ENCODE data around the gene TMA7. TPM values are rescaled to one million over a fixed set of nuclear protein-coding genes. Genes with fewer than 3 reads are reported as not detected.

Gene TMA7
- total and polyA plus RNA-seq, 2 of the 13 experiments (the other 11 are each of a cell fraction or from before 2014, with no cell fraction given) = 100 to 486 TPM

DNA sequence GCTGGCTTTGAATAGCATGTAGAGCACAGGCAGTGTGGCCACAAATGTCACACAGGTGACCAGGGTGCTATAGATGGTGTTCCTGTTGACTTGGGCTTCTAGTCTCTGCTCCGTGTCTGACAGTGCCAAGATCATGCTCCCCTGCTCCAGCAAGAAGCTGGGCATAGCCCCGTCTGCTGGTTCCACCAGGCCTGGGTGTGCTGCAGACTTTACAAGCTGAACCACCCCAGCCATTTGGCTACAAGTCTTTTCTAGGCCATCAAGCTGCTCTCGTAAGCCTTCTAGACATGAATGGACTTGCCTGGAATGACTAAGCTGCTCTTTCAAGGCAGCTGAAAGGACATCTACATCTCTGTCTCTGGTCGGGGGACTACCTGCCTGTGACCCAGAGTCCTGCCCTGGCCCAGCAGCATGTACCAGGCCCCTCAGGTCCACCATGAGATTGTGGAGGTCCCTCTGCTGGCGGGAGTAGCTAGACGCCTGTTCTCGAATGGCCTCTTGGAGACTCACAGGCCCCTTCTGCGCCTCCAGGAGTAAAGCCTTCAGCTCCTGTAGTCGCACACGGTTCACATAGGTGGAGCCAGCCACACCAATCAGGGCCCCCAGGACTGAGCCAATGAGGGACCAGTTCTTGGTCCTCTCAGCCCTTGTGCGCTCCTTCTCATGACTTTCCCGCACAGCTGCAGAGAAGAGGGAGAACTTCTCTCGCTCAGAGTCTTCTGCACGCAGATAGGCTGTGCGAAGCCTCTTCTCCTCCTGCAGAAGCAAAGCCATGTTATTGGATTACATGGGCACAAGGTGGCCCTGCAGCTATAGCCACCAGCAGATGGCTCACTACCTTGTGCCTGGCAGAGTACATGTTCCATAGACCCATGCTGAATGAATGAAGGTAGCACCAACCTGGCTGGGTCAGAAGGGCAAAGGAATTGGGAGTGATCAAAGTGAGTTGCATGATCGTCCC is 7.4 kb upstream of the TMA7 start (continued):
- TF ChIP-seq, protein P1, sequence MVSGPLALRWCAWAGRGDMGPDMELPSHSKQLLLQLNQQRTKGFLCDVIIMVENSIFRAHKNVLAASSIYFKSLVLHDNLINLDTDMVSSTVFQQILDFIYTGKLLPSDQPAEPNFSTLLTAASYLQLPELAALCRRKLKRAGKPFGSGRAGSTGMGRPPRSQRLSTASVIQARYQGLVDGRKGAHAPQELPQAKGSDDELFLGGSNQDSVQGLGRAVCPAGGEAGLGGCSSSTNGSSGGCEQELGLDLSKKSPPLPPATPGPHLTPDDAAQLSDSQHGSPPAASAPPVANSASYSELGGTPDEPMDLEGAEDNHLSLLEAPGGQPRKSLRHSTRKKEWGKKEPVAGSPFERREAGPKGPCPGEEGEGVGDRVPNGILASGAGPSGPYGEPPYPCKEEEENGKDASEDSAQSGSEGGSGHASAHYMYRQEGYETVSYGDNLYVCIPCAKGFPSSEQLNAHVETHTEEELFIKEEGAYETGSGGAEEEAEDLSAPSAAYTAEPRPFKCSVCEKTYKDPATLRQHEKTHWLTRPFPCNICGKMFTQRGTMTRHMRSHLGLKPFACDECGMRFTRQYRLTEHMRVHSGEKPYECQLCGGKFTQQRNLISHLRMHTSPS (CRISPR knock-in tag; IDR thresholded peaks at IDR 0.05; ENCODE audit: low read depth) = peak; percentile 62; the same call in 1 of the 2 replicates
- TF ChIP-seq POGZ (CRISPR knock-in tag; IDR thresholded peaks at IDR 0.05) = no peak
- TF ChIP-seq ZNF576 (CRISPR knock-in tag; IDR thresholded peaks at IDR 0.05) = no peak
- TF ChIP-seq ZNF782 (CRISPR knock-in tag; IDR thresholded peaks at IDR 0.05; ENCODE audit: borderline replicate concordance) = no peak
- TF ChIP-seq AKAP8 (CRISPR knock-in tag; IDR thresholded peaks at IDR 0.05) = no peak
- TF ChIP-seq ZNF160 (CRISPR knock-in tag; IDR thresholded peaks at IDR 0.05) = no peak
- TF ChIP-seq POLR2A (IDR thresholded peaks at IDR 0.05; ENCODE audit: insufficient read depth in 1 of 2, low read depth in 2 of 2, low read length in 2 of 2) = 0 out of 4 replicates have a peak, but pooled peaks of 1 of the 2 experiments have one; percentile 30
- peak; percentile 17; the same call in 1 of the 2 replicates for TF ChIP-seq RAD21 (CRISPR knock-in tag; IDR thresholded peaks at IDR 0.05)
- TF ChIP-seq ZBTB8A (CRISPR knock-in tag; IDR thresholded peaks at IDR 0.05; ENCODE audit: borderline replicate concordance, low read depth) = no peak
- TF ChIP-seq TP53 (CRISPR knock-in tag; conservative IDR thresholded peaks at IDR 0.05) = 0 out of 2 replicates have a peak, but pooled peaks have one; percentile 39
- TF ChIP-seq, protein P2, sequence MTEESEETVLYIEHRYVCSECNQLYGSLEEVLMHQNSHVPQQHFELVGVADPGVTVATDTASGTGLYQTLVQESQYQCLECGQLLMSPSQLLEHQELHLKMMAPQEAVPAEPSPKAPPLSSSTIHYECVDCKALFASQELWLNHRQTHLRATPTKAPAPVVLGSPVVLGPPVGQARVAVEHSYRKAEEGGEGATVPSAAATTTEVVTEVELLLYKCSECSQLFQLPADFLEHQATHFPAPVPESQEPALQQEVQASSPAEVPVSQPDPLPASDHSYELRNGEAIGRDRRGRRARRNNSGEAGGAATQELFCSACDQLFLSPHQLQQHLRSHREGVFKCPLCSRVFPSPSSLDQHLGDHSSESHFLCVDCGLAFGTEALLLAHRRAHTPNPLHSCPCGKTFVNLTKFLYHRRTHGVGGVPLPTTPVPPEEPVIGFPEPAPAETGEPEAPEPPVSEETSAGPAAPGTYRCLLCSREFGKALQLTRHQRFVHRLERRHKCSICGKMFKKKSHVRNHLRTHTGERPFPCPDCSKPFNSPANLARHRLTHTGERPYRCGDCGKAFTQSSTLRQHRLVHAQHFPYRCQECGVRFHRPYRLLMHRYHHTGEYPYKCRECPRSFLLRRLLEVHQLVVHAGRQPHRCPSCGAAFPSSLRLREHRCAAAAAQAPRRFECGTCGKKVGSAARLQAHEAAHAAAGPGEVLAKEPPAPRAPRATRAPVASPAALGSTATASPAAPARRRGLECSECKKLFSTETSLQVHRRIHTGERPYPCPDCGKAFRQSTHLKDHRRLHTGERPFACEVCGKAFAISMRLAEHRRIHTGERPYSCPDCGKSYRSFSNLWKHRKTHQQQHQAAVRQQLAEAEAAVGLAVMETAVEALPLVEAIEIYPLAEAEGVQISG (CRISPR knock-in tag; IDR thresholded peaks at IDR 0.05) = peak; percentile 29; the same call in 1 of the 2 replicates
- no peak for TF ChIP-seq ZNF292 (CRISPR knock-in tag; IDR thresholded peaks at IDR 0.05; ENCODE audit: borderline replicate concordance, low read depth)
- no peak for TF ChIP-seq KDM3A (CRISPR knock-in tag; IDR thresholded peaks at IDR 0.05; ENCODE audit: low read depth)
- TF ChIP-seq ETV5 (CRISPR knock-in tag; IDR thresholded peaks at IDR 0.05; ENCODE audit: borderline replicate concordance) = 0 out of 2 replicates have a peak, but pooled peaks have one; percentile 16
- TF ChIP-seq MBD4 (IDR thresholded peaks at IDR 0.05; ENCODE audit: borderline replicate concordance, low read length) = no peak
- no peak for TF ChIP-seq TARDBP (CRISPR knock-in tag; IDR thresholded peaks at IDR 0.05)
- no peak for TF ChIP-seq KAT7 (CRISPR knock-in tag; IDR thresholded peaks at IDR 0.05; ENCODE audit: borderline replicate concordance)
- peak; percentile 7 for TF ChIP-seq XRCC5 (optimal IDR thresholded peaks at IDR 0.05; ENCODE audit: low read length)
- TF ChIP-seq AHR (CRISPR knock-in tag; IDR thresholded peaks at IDR 0.05) = no peak
- TF ChIP-seq, protein P3, sequence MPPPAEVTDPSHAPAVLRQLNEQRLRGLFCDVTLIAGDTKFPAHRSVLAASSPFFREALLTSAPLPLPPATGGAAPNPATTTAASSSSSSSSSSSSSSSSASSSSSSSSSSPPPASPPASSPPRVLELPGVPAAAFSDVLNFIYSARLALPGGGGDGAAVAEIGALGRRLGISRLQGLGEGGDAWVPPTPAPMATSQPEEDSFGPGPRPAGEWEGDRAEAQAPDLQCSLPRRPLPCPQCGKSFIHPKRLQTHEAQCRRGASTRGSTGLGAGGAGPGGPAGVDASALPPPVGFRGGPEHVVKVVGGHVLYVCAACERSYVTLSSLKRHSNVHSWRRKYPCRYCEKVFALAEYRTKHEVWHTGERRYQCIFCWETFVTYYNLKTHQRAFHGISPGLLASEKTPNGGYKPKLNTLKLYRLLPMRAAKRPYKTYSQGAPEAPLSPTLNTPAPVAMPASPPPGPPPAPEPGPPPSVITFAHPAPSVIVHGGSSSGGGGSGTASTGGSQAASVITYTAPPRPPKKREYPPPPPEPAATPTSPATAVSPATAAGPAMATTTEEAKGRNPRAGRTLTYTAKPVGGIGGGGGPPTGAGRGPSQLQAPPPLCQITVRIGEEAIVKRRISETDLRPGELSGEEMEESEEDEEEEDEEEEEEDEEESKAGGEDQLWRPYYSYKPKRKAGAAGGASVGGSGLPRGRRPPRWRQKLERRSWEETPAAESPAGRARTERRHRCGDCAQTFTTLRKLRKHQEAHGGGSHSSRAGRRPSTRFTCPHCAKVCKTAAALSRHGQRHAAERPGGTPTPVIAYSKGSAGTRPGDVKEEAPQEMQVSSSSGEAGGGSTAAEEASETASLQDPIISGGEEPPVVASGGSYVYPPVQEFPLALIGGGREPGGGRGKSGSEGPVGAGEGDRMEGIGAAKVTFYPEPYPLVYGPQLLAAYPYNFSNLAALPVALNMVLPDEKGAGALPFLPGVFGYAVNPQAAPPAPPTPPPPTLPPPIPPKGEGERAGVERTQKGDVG (CRISPR knock-in tag; IDR thresholded peaks at IDR 0.05; ENCODE audit: borderline replicate concordance) = 0 out of 2 replicates have a peak, but pooled peaks have one; percentile 56
- no peak for TF ChIP-seq CBFB (CRISPR knock-in tag; IDR thresholded peaks at IDR 0.05)
- peak; percentile 63 for TF ChIP-seq ZMYM3 (CRISPR knock-in tag; IDR thresholded peaks at IDR 0.05)
